Erythroblast (primary cell): Measurements from ENCODE around the gene INPP4A.

ENCODE experiments used
- DNase-seq, 2 experiments: peaks; one replicate each; lab custom pipeline; 2025; lab: John Stamatoyannopoulos, UW
- GATA1 ChIP-seq: IDR thresholded peaks from 2 replicates; pipeline ENCODE4 v1.6.1; 2011; ENCODE audit warnings: low read depth, mild to moderate bottlenecking, control low read depth, low read length, moderate library complexity
- POLR2A ChIP-seq: IDR thresholded peaks from 2 replicates; pipeline ENCODE4 v1.6.1; 2011; ENCODE audit warnings: mild to moderate bottlenecking, low read length

INPP4A gene

GRCh38 chr2:98521266-98521665 is 76.6 kb downstream of the INPP4A start:
- no peak for DNase-seq
- TF ChIP-seq POLR2A (no peak), GATA1 (no peak)

- TF ChIP-seq POLR2A, result no peak
- TF ChIP-seq GATA1, result no peak
- no peak for DNase-seq
These were observed 78.2 kb downstream of the INPP4A start for GRCh38 chr2:98522854-98523253.

GRCh38 chr2:98524168-98524567 is 79.5 kb downstream of the INPP4A start:
- no peak for TF ChIP-seq POLR2A
- no peak for TF ChIP-seq GATA1
- DNase-seq, result no peak

GRCh38 chr2:98528349-98528748 is 83.7 kb downstream of the INPP4A start:
- DNase-seq, result no peak
- TF ChIP-seq GATA1 (no peak), POLR2A (no peak)

GRCh38 chr2:98530114-98530513 is 85.5 kb downstream of the INPP4A start:
- TF ChIP-seq POLR2A (no peak), GATA1 (no peak)
- DNase-seq, result no peak

- TF ChIP-seq POLR2A (no peak), GATA1 (no peak)
- DNase-seq, result no peak
These were observed 88.1 kb downstream of the INPP4A start for GRCh38 chr2:98532756-98533155.

- DNase-seq, result no peak
- TF ChIP-seq GATA1 (no peak), POLR2A (no peak)
These were observed 88.9 kb downstream of the INPP4A start for GRCh38 chr2:98533547-98533946.

- no peak for DNase-seq
- TF ChIP-seq POLR2A, result no peak
- no peak for TF ChIP-seq GATA1
These were observed 90.1 kb downstream of the INPP4A start for GRCh38 chr2:98534761-98535160.

GRCh38 chr2:98535971-98536677 is 91.5 kb downstream of the INPP4A start:
- TF ChIP-seq POLR2A, result no peak
- no peak for TF ChIP-seq GATA1
- no peak for DNase-seq

GRCh38 chr2:98537390-98538126 is 92.9 kb downstream of the INPP4A start:
- TF ChIP-seq GATA1 (no peak), POLR2A (no peak)
- no peak for DNase-seq

- TF ChIP-seq GATA1 (no peak), POLR2A (no peak)
- no peak for DNase-seq
These were observed 93.8 kb downstream of the INPP4A start for GRCh38 chr2:98538280-98539041.

- TF ChIP-seq POLR2A (no peak), GATA1 (no peak)
- no peak for DNase-seq
These were observed 94.5 kb downstream of the INPP4A start for GRCh38 chr2:98539056-98539735.

- TF ChIP-seq GATA1 (no peak), POLR2A (no peak)
- no peak for DNase-seq
These were observed 95.9 kb downstream of the INPP4A start for GRCh38 chr2:98540536-98540935.
